HepG2 (cell line): ENCODE results near the gene CBR4. TPM values are rescaled to one million over a fixed set of nuclear protein-coding genes. Genes with fewer than 3 reads are reported as not detected.

Source experiments
- ATAC-seq: fragments of 200-7000 bp; cut with Tn5 transposase; 3 replicates; pipeline ENCODE4 v1.9.1; 2020; ENCODE audit warnings: mild to moderate bottlenecking, moderate library complexity
- BruUV-seq: library from RNA; stranded (reverse); fragments of 400-500 nt; replicated peaks from 2 replicates; lab custom pipeline; 2021; lab: Mats Ljungman, UMichigan
- CTCF ChIA-PET: fragments of 300-600 bp; formaldehyde crosslinking; extraction: SDS; loops from one replicate; lab custom pipeline; 2021; ENCODE audit warnings: low total read pairs, inconsistent platforms, low intra/inter-chr PET ratio; lab: Yijun Ruan, JAX
- POLR2A ChIA-PET: fragments of 350-600 bp; sonication (Branson Sonifier 250); formaldehyde crosslinking; loops from one replicate; lab custom pipeline; 2020; ENCODE audit warnings: antibody characterized with exemption, inconsistent platforms; lab: Yijun Ruan, JAX
- DNase-seq: peaks from one replicate; pipeline ENCODE4 v3.0.0-alpha.2; 2015; ENCODE audit warnings: low spot score
- FAIRE-seq: peaks from 3 replicates; lab custom pipeline; 2011; peaks lifted over from hg19 to GRCh38; lab: Jason Lieb, UNC
- H2AFZ ChIP-seq: one replicate; pipeline ENCODE4 v1.6.1; 2011; ENCODE audit warnings: low read length, inconsistent platforms
- H3K27ac ChIP-seq: fragments of 300-600 bp; 3 replicates; pipeline ENCODE4 v1.8.0; 2011; ENCODE audit warnings: mixed run types, mild to moderate bottlenecking, mixed read lengths, low read length, inconsistent platforms; ENCODE audit not compliant: insufficient read depth; ENCODE audit errors: extremely low read length
- H3K27me3 ChIP-seq, 2 experiments: fragments of 200-600 bp in 1 of 2; 2 replicates in 1 of 2; 3 replicates in 1 of 2; pipeline versions ENCODE4 v1.6.0 to v1.8.0; 2011; ENCODE audit warnings: low read length in 2 of 2, mild to moderate bottlenecking in 2 of 2, moderate library complexity in 2 of 2, inconsistent platforms in 1 of 2; ENCODE audit not compliant: insufficient read depth in 2 of 2, control insufficient read depth in 1 of 2
- H3K36me3 ChIP-seq, 2 experiments: fragments of 200-600 bp in 1 of 2; replicated peaks in 1 of 2; 2 replicates in 1 of 2; 3 replicates in 1 of 2; pipeline versions ENCODE4 v1.5.1 to v1.8.0; 2011; ENCODE audit warnings: low read length in 2 of 2, inconsistent platforms in 1 of 2; ENCODE audit not compliant: insufficient read depth in 2 of 2, control insufficient read depth in 1 of 2
- H3K4me1 ChIP-seq: 2 replicates; pipeline ENCODE4 v1.5.1; 2012; ENCODE audit warnings: low read length, inconsistent platforms; ENCODE audit not compliant: insufficient read depth
- H3K4me2 ChIP-seq: 2 replicates; pipeline ENCODE4 v1.6.0; 2011; ENCODE audit warnings: low read depth, low read length, inconsistent platforms
- H3K4me3 ChIP-seq, 3 experiments: fragments of 200-600 bp in 1 of 3; sonication (generic), shearing (Covaris generic) in 1 of 3; replicated peaks in 1 of 3; 2 replicates each; pipeline ENCODE4 v1.5.1; 2011 to 2016; ENCODE audit warnings: low read length in 3 of 3, inconsistent platforms in 2 of 3, low read depth in 2 of 3, mild to moderate bottlenecking in 2 of 3, control low read depth in 1 of 3, mixed read lengths in 1 of 3; ENCODE audit not compliant: insufficient read depth in 1 of 3
- H3K79me2 ChIP-seq: one replicate; pipeline ENCODE4 v1.6.1; 2011; ENCODE audit warnings: low read length, inconsistent platforms; ENCODE audit not compliant: insufficient read depth
- H3K9ac ChIP-seq: 2 replicates; pipeline ENCODE4 v1.6.0; 2011; ENCODE audit warnings: mild to moderate bottlenecking, low read depth, low read length, inconsistent platforms; ENCODE audit not compliant: insufficient read depth
- H3K9me3 ChIP-seq: 2 replicates; pipeline ENCODE4 v1.5.1; 2012; ENCODE audit warnings: mild to moderate bottlenecking, low read length
- H4K20me1 ChIP-seq: 2 replicates; pipeline ENCODE4 v1.6.0; 2011; ENCODE audit warnings: inconsistent platforms, mild to moderate bottlenecking, low read length, moderate library complexity; ENCODE audit not compliant: insufficient read depth
- CREB1 ChIP-seq, 2 experiments: fragments of 450-650 bp in 1 of 2; IDR thresholded peaks; 2 replicates each; pipeline ENCODE4 v1.6.1; 2016 to 2017; ENCODE audit warnings: control low read depth in 1 of 2, mild to moderate bottlenecking in 1 of 2, missing compliant biosample characterization in 1 of 2, missing genetic modification characterization in 1 of 2
- IKZF1 ChIP-seq: fragments of 450-650 bp; IDR thresholded peaks from 2 replicates; pipeline ENCODE4 v1.7.1; 2016
- KDM5A ChIP-seq: fragments of 200-600 bp; sonication (generic); IDR thresholded peaks from 2 replicates; pipeline ENCODE4 v1.7.0; 2018; ENCODE audit warnings: antibody characterized with exemption, mild to moderate bottlenecking, low read length, borderline replicate concordance
- MTA1 ChIP-seq: sonication (generic); formaldehyde crosslinking; IDR thresholded peaks from 2 replicates; pipeline ENCODE4 v1.4.0; 2020; ENCODE audit warnings: missing genetic modification reagents, mild to moderate bottlenecking, borderline replicate concordance
- RFX1 ChIP-seq: fragments of 450-650 bp; IDR thresholded peaks from 2 replicates; pipeline ENCODE4 v1.6.1; 2017
- TBX3 ChIP-seq: fragments of 450-650 bp; IDR thresholded peaks from 2 replicates; pipeline ENCODE4 v1.6.1; 2017; ENCODE audit warnings: antibody characterized with exemption, mild to moderate bottlenecking, inconsistent platforms, borderline replicate concordance
- ZNF24 ChIP-seq: fragments of 450-650 bp; IDR thresholded peaks from 2 replicates; pipeline ENCODE4 v1.6.1; 2017; ENCODE audit warnings: antibody characterized with exemption, mild to moderate bottlenecking
- ZNF569 ChIP-seq: sonication (generic); formaldehyde crosslinking; IDR thresholded peaks from 2 replicates; pipeline ENCODE4 v1.5.0; 2020; ENCODE audit warnings: mild to moderate bottlenecking, missing genetic modification reagents, moderate library complexity, borderline replicate concordance
- WGBS: methylation state at CpG from one replicate; pipeline ENCODE4 v1.1.6; 2017; ENCODE audit warnings: low lambda C conversion rate; 5-methylcytosine and 5-hydroxymethylcytosine counted together
- in situ Hi-C: cut with HindIII; loops from 2 replicates; pipeline ENCODE4 v1.10.0; 2017; ENCODE audit warnings: low pct_unique_long_range_greater_than_20kb; ENCODE audit not compliant: extremely low pct_ligation_motif_present
- intact Hi-C: fragments of 100-400 bp; cut with micrococcal nuclease; formaldehyde crosslinking; loops from one replicate; pipeline ENCODE4 v1.10.0; 2022; ENCODE audit not compliant: unreplicated experiment
- polyA plus RNA-seq, 8 experiments: library from polyadenylated mRNA; depleted of rRNA in 3 of 8; stranded (reverse) in 7 of 8; unstranded in 1 of 8; fragments of >200 nt; fragmentation: Illumina TruSeq in 4 of 8; extraction: Trizol in 4 of 8; gene quantifications; 2 replicates each; pipeline versions ENCODE4 v1.2.1 to v1.2.3, GENCODE V29; 2011 to 2016; ENCODE audit warnings: low read depth in 4 of 8, missing spikeins in 1 of 8, mixed read lengths in 1 of 8; ENCODE audit not compliant: insufficient read depth in 1 of 8
- total RNA-seq, 5 experiments: library from RNA; depleted of rRNA; stranded (reverse); fragments of >200 nt; fragmentation: Illumina TruSeq; extraction: Trizol; gene quantifications; 2 replicates each; pipeline ENCODE4 v1.2.3, GENCODE V29; 2016; ENCODE audit warnings: low read depth in 1 of 5
- TF ChIP-seq, protein P1 (sequence below): sonication (generic); formaldehyde crosslinking; IDR thresholded peaks from 2 replicates; pipeline ENCODE4 v1.5.1; 2020; ENCODE audit warnings: mild to moderate bottlenecking, missing genetic modification reagents, moderate library complexity
- TF ChIP-seq, protein P2 (sequence below): sonication (generic); formaldehyde crosslinking; IDR thresholded peaks from 2 replicates; pipeline ENCODE4 v1.8.1; 2023; ENCODE audit warnings: mild to moderate bottlenecking, missing genetic modification reagents
- TF ChIP-seq, protein P3 (sequence below): IDR thresholded peaks from 2 replicates; pipeline ENCODE4 v1.6.1; 2016

Gene CBR4
- total and polyA plus RNA-seq, 2 of the 13 experiments (the other 11 are each of a cell fraction or from before 2014, with no cell fraction given): 7.3 to 20.7 TPM

DNA sequence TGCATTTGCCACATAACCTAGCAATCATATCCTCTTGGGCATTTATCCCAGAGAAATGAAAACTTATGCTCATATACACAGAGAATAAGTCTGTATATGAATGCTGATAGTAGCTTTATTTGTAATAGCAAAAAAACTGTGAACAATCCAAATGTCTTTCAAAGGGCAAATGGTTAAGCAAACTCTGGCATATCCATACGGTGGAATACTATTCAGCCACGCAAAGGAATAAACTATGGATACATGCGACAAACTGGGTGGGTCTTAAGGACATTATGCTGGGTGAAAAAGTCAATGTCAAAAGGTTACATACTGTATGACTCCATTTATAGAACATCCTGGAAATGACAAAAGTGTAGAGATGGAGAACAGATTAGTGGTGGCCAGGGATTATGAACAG is 17.6 kb upstream of the CBR4 start:
- no peaks in the 10 kb centered on the region for H3K9me3 ChIP-seq
- H3K79me2 ChIP-seq: no peaks in the 10 kb centered on the region
- in situ Hi-C loops: no loop called here
- FAIRE-seq: no peak
- peaks cover 21% of the 10 kb centered on the region for H3K4me1 ChIP-seq
- no peaks in the 10 kb centered on the region for H3K36me3 ChIP-seq
- no peak overlapping the region for H3K4me2 ChIP-seq
- H3K4me3 ChIP-seq: no peak overlapping the region
- CTCF ChIA-PET: no interaction called here
- DNase-seq: no peak
- WGBS: 71% methylated on average over 3 of the region's 3 CpGs
- H3K9ac ChIP-seq: no peak overlapping the region
- POLR2A ChIA-PET: no interaction called here
- H3K27me3 ChIP-seq: no peaks in the 10 kb centered on the region
- intact Hi-C loops: no loop called here
- H2AFZ ChIP-seq: no peak overlapping the region
- H4K20me1 ChIP-seq: no peaks in the 10 kb centered on the region
- TF ChIP-seq, protein P1, sequence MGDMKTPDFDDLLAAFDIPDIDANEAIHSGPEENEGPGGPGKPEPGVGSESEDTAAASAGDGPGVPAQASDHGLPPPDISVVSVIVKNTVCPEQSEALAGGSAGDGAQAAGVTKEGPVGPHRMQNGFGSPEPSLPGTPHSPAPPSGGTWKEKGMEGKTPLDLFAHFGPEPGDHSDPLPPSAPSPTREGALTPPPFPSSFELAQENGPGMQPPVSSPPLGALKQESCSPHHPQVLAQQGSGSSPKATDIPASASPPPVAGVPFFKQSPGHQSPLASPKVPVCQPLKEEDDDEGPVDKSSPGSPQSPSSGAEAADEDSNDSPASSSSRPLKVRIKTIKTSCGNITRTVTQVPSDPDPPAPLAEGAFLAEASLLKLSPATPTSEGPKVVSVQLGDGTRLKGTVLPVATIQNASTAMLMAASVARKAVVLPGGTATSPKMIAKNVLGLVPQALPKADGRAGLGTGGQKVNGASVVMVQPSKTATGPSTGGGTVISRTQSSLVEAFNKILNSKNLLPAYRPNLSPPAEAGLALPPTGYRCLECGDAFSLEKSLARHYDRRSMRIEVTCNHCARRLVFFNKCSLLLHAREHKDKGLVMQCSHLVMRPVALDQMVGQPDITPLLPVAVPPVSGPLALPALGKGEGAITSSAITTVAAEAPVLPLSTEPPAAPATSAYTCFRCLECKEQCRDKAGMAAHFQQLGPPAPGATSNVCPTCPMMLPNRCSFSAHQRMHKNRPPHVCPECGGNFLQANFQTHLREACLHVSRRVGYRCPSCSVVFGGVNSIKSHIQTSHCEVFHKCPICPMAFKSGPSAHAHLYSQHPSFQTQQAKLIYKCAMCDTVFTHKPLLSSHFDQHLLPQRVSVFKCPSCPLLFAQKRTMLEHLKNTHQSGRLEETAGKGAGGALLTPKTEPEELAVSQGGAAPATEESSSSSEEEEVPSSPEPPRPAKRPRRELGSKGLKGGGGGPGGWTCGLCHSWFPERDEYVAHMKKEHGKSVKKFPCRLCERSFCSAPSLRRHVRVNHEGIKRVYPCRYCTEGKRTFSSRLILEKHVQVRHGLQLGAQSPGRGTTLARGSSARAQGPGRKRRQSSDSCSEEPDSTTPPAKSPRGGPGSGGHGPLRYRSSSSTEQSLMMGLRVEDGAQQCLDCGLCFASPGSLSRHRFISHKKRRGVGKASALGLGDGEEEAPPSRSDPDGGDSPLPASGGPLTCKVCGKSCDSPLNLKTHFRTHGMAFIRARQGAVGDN (CRISPR knock-in tag): no peak
- no peak for ATAC-seq
- no TSS peak for BruUV-seq
- H3K27ac ChIP-seq: no peak overlapping the region

DNA sequence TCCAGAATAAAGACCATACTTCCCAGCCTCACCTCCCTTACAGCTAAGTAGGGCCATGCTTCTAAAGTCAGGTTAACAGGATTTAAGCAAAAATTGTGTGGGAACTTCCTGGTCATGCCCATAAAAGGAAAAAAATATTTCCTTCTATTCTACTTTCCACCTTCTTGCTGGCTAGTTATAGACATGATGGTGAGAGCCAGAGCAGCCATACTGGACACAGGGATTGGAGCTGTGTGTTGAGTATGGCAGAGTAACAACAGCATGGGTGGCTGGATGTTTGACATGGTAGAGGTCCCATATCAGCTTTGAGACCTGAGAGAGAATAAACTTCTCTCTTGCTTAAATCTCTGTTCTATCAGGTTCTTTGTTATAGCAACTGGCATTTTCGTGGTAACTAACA is 15.1 kb upstream of the CBR4 start:
- Histone ChIP-seq H3K27me3 (no peaks in the 10 kb centered on the region), H3K9me3 (no peaks in the 10 kb centered on the region), H4K20me1 (no peaks in the 10 kb centered on the region), H3K27ac (no peak overlapping the region), H3K9ac (no peak overlapping the region), H3K36me3 (no peaks in the 10 kb centered on the region), H3K4me3 (no peak overlapping the region), H2AFZ (no peak overlapping the region), H3K4me2 (no peak overlapping the region), H3K4me1 (peaks cover 4% of the 10 kb centered on the region), H3K79me2 (no peaks in the 10 kb centered on the region)
- no TSS peak for BruUV-seq
- intact Hi-C loops (no loop called here), in situ Hi-C loops (no loop called here)
- DNase-seq (no peak), FAIRE-seq (no peak), ATAC-seq (peak; percentile 23; the same call in 1 of the 3 replicates)
- ChIA-PET CTCF (interaction anchor here (0.7 to 1.6 kb wide), 3 partner anchors 44 to 541 kb away, joined by 3 to 5 read pairs (median 3); no protein-coding TSS in a partner anchor), POLR2A (interaction anchor here (2.5 kb wide), 1 partner anchor 15 kb away, joined by 8 read pairs; the partner anchor contains the start of gene CBR4)
- 42% methylated on average over 1 of the region's 1 CpG for WGBS
- TF ChIP-seq, protein P2, sequence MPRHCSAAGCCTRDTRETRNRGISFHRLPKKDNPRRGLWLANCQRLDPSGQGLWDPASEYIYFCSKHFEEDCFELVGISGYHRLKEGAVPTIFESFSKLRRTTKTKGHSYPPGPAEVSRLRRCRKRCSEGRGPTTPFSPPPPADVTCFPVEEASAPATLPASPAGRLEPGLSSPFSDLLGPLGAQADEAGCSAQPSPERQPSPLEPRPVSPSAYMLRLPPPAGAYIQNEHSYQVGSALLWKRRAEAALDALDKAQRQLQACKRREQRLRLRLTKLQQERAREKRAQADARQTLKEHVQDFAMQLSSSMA (CRISPR knock-in tag): no peak
- TF ChIP-seq CREB1 (IDR thresholded peaks at IDR 0.05): no peak
- no peak for TF ChIP-seq CREB1 (CRISPR knock-in tag; IDR thresholded peaks at IDR 0.05)
- TF ChIP-seq, protein P3, sequence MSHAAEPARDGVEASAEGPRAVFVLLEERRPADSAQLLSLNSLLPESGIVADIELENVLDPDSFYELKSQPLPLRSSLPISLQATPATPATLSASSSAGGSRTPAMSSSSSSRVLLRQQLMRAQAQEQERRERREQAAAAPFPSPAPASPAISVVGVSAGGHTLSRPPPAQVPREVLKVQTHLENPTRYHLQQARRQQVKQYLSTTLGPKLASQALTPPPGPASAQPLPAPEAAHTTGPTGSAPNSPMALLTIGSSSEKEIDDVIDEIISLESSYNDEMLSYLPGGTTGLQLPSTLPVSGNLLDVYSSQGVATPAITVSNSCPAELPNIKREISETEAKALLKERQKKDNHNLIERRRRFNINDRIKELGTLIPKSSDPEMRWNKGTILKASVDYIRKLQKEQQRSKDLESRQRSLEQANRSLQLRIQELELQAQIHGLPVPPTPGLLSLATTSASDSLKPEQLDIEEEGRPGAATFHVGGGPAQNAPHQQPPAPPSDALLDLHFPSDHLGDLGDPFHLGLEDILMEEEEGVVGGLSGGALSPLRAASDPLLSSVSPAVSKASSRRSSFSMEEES (CRISPR knock-in tag): no peak
- no peak for TF ChIP-seq ZNF569
- no peak for TF ChIP-seq ZNF24
- TF ChIP-seq TBX3: no peak
- no peak for TF ChIP-seq RFX1
- TF ChIP-seq KDM5A: no peak
- TF ChIP-seq IKZF1: no peak
- TF ChIP-seq MTA1 (CRISPR knock-in tag): no peak
